CD4-positive, alpha-beta memory T cell (primary cell): ENCODE data around the gene KIAA0513. TPM values are rescaled to one million over a fixed set of nuclear protein-coding genes. Genes with fewer than 3 reads are reported as not detected.

Experiments used
- CTCF ChIA-PET: fragments of 350-600 bp; sonication (Branson Sonifier 250); formaldehyde crosslinking; loops from one replicate; lab custom pipeline; 2021; ENCODE audit warnings: inconsistent platforms; ENCODE audit not compliant: partially characterized antibody; lab: Charles Lee
- POLR2A ChIA-PET: fragments of 350-600 bp; sonication (Branson Sonifier 250); formaldehyde crosslinking; loops from one replicate; lab custom pipeline; 2021; ENCODE audit not compliant: partially characterized antibody; lab: Charles Lee
- DNase-seq, 5 donors: peaks; one replicate each; pipeline versions ENCODE4 v3.0.0 to v3.0.0-alpha.2; 2020 to 2022; ENCODE audit warnings: mixed read lengths in 1 of 5
- H3K27ac ChIP-seq: one replicate; pipeline ENCODE4 v1.7.0; 2013; ENCODE audit warnings: low read depth, low read length
- H3K27me3 ChIP-seq: 2 replicates; pipeline ENCODE4 v1.7.0; 2013; ENCODE audit warnings: mild to moderate bottlenecking, low read length, moderate library complexity; ENCODE audit not compliant: insufficient read depth
- H3K36me3 ChIP-seq: 2 replicates; pipeline ENCODE4 v1.7.0; 2013; ENCODE audit warnings: mild to moderate bottlenecking, low read length, moderate library complexity; ENCODE audit not compliant: insufficient read depth
- H3K4me1 ChIP-seq: 2 replicates; pipeline ENCODE4 v1.7.0; 2013; ENCODE audit warnings: mild to moderate bottlenecking, low read length, moderate library complexity; ENCODE audit not compliant: insufficient read depth
- H3K4me3 ChIP-seq, 2 donors: one replicate each; pipeline ENCODE4 v1.7.0; 2013; ENCODE audit warnings: low read length in 2 of 2, mild to moderate bottlenecking in 1 of 2
- H3K9me3 ChIP-seq, 2 donors: one replicate each; pipeline ENCODE4 v1.7.0; 2013; ENCODE audit warnings: low read length in 2 of 2, control low read depth in 1 of 2; ENCODE audit not compliant: control insufficient read depth in 1 of 2
- H3K27ac Mint-ChIP-seq, 7 donors: one replicate each; pipeline ENCODE4 v1.8.0; 2020 to 2021; ENCODE audit warnings: mixed read lengths in 7 of 7, mild to moderate bottlenecking in 6 of 7, inconsistent platforms in 3 of 7, moderate library complexity in 3 of 7
- H3K27me3 Mint-ChIP-seq, 2 donors: one replicate each; pipeline ENCODE4 v1.8.0; 2020 to 2021; ENCODE audit warnings: mixed read lengths in 2 of 2
- H3K36me3 Mint-ChIP-seq, 2 donors: one replicate each; pipeline ENCODE4 v1.8.0; 2020 to 2021; ENCODE audit warnings: mixed read lengths in 2 of 2, inconsistent platforms in 1 of 2, mild to moderate bottlenecking in 1 of 2
- H3K4me1 Mint-ChIP-seq, 4 donors: one replicate each; pipeline ENCODE4 v1.8.0; 2020 to 2021; ENCODE audit warnings: mixed read lengths in 4 of 4, mild to moderate bottlenecking in 1 of 4
- H3K4me3 Mint-ChIP-seq, 8 donors: one replicate each; pipeline ENCODE4 v1.8.0; 2020 to 2021; ENCODE audit warnings: mixed read lengths in 8 of 8, mild to moderate bottlenecking in 7 of 8, moderate library complexity in 6 of 8, inconsistent platforms in 3 of 8
- H3K9me3 Mint-ChIP-seq, 8 donors: one replicate each; pipeline ENCODE4 v1.8.0; 2020 to 2021; ENCODE audit warnings: mixed read lengths in 8 of 8, mild to moderate bottlenecking in 5 of 8, inconsistent platforms in 3 of 8, moderate library complexity in 1 of 8
- intact Hi-C: fragments of 100-400 bp; cut with micrococcal nuclease; formaldehyde crosslinking; loops from one replicate; pipeline ENCODE4 v1.15.1; 2023
- polyA plus RNA-seq, 2 donors: library from polyadenylated mRNA; unstranded; fragments of 300-500 nt; fragmentation: Illumina TruSeq; gene quantifications; one replicate each; pipeline ENCODE4 v1.2.3, GENCODE V29; 2021
- total RNA-seq, 2 experiments: library from RNA; stranded (reverse); gene quantifications; one replicate each; pipeline ENCODE4 v1.2.3, GENCODE V29; 2021

KIAA0513 gene
- total and polyA plus RNA-seq, 4 experiments from 2014 or later: 1.3 to 19.0 (median 14.8) TPM

DNA sequence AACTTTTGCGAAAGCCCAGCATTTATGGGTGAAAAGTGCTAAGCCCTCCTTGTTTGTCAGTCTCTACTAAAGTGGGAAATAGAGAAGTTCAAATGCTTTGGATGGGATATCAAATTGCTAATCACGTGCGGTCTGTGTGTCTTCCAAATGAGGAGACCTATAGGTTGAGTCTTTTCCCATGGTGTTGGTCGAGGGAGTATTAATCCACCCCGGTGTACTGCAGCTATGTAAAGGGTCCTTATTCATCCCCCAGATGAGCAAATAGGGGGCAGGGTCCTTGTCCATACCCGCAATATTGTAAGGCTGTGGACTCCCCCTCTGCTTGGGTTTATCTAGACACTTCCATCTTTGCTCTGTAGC is 14.6 kb downstream of the KIAA0513 start:
- Histone ChIP-seq H3K9me3 (no peaks in the 10 kb centered on the region), H3K4me3 (no peak overlapping the region), H3K27me3 (no peaks in the 10 kb centered on the region), H3K4me1 (no peaks in the 10 kb centered on the region), H3K36me3 (no peaks in the 10 kb centered on the region), H3K27ac (no peak overlapping the region)
- Mint-ChIP-seq H3K4me3 (no peak overlapping the region), H3K36me3 (peaks cover 8 to 11% of the 10 kb centered on the region in 2 donors), H3K4me1 (peaks cover 2 to 13% (median 3%) of the 10 kb centered on the region in 4 donors), H3K27ac (no peak overlapping the region), H3K27me3 (no peaks in the 10 kb centered on the region), H3K9me3 (peaks cover 0 to 3% (median 0%) of the 10 kb centered on the region in 8 donors)
- DNase-seq: no peak
- POLR2A ChIA-PET: interaction anchor here (1.0 to 1.5 kb wide), 2 partner anchors 11 to 15 kb away, joined by 3 to 7 read pairs; partner anchors contain the start of gene KIAA0513
- CTCF ChIA-PET: interaction anchor here (1.6 kb wide), 1 partner anchor 44 kb away, joined by 5 read pairs; no protein-coding TSS in a partner anchor
- intact Hi-C loops: no loop called here

DNA sequence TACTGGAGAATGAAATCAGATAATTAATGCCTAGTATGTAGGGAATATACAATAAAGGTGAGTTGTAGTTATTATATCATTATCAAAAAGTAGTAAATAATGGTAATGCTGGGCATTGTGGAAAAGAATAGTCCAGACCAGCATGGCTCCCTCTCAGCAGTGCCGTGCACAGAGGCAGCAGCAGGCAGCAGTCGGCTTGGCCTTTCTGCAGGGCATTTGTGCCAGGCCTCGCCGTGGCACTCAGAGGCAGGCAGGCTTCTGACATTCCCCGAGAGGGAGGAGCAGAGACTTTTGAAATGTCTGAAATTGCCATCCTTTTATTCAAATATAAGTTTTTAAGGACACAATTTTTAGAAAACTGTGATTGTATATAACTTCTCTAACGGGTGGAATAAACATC is 15.0 kb downstream of the KIAA0513 start:
- H3K36me3 ChIP-seq: no peaks in the 10 kb centered on the region
- intact Hi-C loops: no loop called here
- no peaks in the 10 kb centered on the region for H3K27me3 ChIP-seq
- no peaks in the 10 kb centered on the region for H3K9me3 ChIP-seq
- POLR2A ChIA-PET: interaction anchor here (1.0 to 1.5 kb wide), 2 partner anchors 11 to 15 kb away, joined by 3 to 7 read pairs; partner anchors contain the start of gene KIAA0513
- Mint-ChIP-seq H3K4me1 (peaks cover 0 to 17% (median 3%) of the 10 kb centered on the region in 4 donors), H3K27me3 (no peaks in the 10 kb centered on the region), H3K36me3 (peaks cover 4 to 11% of the 10 kb centered on the region in 2 donors), H3K9me3 (peaks cover 0 to 3% (median 0%) of the 10 kb centered on the region in 8 donors), H3K4me3 (no peak overlapping the region), H3K27ac (no peak overlapping the region)
- no peak overlapping the region for H3K27ac ChIP-seq
- peaks cover 4% of the 10 kb centered on the region for H3K4me1 ChIP-seq
- no peak overlapping the region for H3K4me3 ChIP-seq
- no peak for DNase-seq
- CTCF ChIA-PET: interaction anchor here (1.0 to 1.6 kb wide), 3 partner anchors 14 to 44 kb away, joined by 4 to 5 read pairs (median 5); partner anchors contain the start of gene KIAA0513

DNA sequence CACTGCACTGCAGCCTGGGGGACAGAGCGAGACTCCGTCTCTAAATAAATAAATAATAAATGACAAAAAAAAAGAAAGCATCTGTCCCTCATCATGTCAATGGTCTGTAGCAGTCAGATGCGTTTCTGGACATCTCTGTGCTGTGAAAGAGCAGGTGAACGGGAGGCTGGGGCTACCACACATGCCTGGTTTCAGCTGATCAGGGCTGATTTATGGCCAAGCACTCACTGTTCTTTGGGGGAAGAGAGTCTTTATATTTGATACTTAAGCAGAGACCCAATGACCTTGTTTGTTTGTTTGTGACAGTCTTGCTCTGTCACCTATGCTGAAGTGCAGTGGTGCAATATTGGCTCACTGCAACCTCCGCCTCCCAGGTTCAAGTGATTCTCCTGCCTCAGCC is 17.5 kb downstream of the KIAA0513 start:
- Mint-ChIP-seq H3K4me1 (peaks cover 0 to 25% (median 6%) of the 10 kb centered on the region in 4 donors), H3K9me3 (peaks cover 0 to 3% (median 0%) of the 10 kb centered on the region in 8 donors), H3K27ac (no peak overlapping the region), H3K36me3 (peaks cover 6 to 11% of the 10 kb centered on the region in 2 donors), H3K4me3 (no peak overlapping the region), H3K27me3 (no peaks in the 10 kb centered on the region)
- Histone ChIP-seq H3K27me3 (no peaks in the 10 kb centered on the region), H3K36me3 (no peaks in the 10 kb centered on the region), H3K4me1 (peaks cover 5% of the 10 kb centered on the region), H3K27ac (no peak overlapping the region), H3K9me3 (no peaks in the 10 kb centered on the region), H3K4me3 (no peak overlapping the region)
- no peak for DNase-seq
- ChIA-PET POLR2A (interaction anchor here (1.1 kb wide), 1 partner anchor 10 kb away, joined by 3 read pairs; no protein-coding TSS in a partner anchor), CTCF (no interaction called here)
- intact Hi-C loops: no loop called here

DNA sequence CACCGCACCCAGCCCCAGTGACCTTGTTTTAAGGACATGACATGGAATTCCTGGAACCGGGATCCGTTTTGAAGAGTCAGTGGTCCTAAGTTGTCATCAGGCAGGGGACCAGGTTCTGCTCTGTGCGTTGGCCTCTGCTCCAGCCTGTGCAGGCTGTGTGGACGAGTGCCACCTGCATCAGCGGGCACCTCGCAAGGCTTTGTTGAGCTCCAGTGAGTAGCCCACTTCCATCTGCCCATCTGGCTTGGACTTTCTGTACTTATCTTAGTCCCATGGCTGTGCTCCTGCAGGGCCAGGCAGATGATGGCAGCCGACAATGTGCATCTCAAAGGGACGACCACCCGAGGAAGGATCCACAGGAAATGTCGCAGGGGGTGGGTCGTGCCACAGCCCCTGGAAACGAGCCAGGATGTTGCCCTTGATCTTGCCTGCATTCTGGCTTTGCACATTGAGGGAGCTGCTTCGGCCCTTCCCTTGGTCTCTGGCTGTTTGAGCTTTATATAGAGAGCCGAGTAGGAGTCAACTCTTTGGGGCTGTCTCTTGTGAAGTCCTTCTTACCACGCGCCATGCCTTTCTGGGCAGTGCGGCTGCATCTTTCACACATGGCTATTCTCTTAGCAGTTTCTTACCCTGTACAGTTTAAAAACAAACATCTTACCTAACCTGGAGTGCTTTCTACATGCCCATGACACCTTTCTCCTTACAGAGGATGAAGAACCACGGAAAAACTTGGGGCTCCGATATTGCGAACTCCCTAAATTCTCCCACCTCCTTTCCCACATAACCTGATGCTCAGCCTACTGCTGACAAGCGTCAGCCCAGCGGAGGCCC is 18.3 kb downstream of the KIAA0513 start:
- peaks cover 6 to 11% of the 10 kb centered on the region in 2 donors for H3K36me3 Mint-ChIP-seq
- H3K9me3 ChIP-seq: no peaks in the 10 kb centered on the region
- peaks cover 5% of the 10 kb centered on the region for H3K4me1 ChIP-seq
- ChIA-PET POLR2A (interaction anchor here (1.1 kb wide), 1 partner anchor 9 kb away, joined by 3 read pairs; no protein-coding TSS in a partner anchor), CTCF (interaction anchor here (1.2 to 2.0 kb wide), 2 partner anchors 41 to 75 kb away, joined by 4 to 7 read pairs; no protein-coding TSS in a partner anchor)
- H3K27ac Mint-ChIP-seq: no peak overlapping the region
- no peak overlapping the region for H3K4me3 Mint-ChIP-seq
- H3K27ac ChIP-seq: no peak overlapping the region
- no peaks in the 10 kb centered on the region for H3K27me3 Mint-ChIP-seq
- no peaks in the 10 kb centered on the region for H3K27me3 ChIP-seq
- no peaks in the 10 kb centered on the region for H3K36me3 ChIP-seq
- H3K9me3 Mint-ChIP-seq: peaks cover 0 to 3% (median 0%) of the 10 kb centered on the region in 8 donors
- H3K4me3 ChIP-seq: no peak overlapping the region
- DNase-seq: no peak
- intact Hi-C loops: no loop called here
- H3K4me1 Mint-ChIP-seq: peaks cover 0 to 25% (median 6%) of the 10 kb centered on the region in 4 donors

DNA sequence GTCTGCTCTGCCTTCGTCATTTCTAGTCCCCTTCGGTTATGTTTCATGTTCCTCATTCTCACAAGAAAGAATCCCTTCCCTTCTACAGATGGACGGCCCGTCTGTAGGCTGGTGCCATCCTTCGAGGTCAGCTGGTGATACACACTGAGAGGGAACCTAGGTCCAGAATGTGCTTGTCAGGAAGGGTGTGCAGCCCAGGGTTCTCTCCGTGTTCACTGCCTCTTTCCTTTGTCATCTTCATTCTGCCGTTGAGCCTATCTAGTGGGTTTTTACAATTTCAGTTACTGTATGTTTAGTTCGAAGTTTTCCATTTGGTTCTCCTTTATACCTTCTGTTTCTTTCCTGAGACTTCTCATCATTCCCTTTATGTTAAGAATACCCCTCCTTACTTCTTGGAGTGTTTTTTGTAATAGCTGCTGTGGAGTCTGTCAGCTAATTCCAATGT is 18.9 kb downstream of the KIAA0513 start:
- no peaks in the 10 kb centered on the region for H3K36me3 ChIP-seq
- H3K4me3 ChIP-seq: no peak overlapping the region
- intact Hi-C loops: no loop called here
- peaks cover 5% of the 10 kb centered on the region for H3K4me1 ChIP-seq
- no peaks in the 10 kb centered on the region for H3K9me3 ChIP-seq
- ChIA-PET CTCF (interaction anchor here (1.1 to 2.0 kb wide), 3 partner anchors 40 to 75 kb away, joined by 3 to 7 read pairs (median 4); no protein-coding TSS in a partner anchor), POLR2A (interaction anchor here (1.2 to 1.5 kb wide), 5 partner anchors 9 to 23 kb away, joined by 3 to 10 read pairs (median 5); partner anchors contain the start of gene KIAA0513)
- peak overlapping the region in 3 of 7 donors; percentile 14 to 55 (median 32) for H3K27ac Mint-ChIP-seq
- no peak overlapping the region for H3K27ac ChIP-seq
- DNase-seq: no peak
- peaks cover 2 to 25% (median 6%) of the 10 kb centered on the region in 4 donors for H3K4me1 Mint-ChIP-seq
- no peak overlapping the region for H3K4me3 Mint-ChIP-seq
- no peaks in the 10 kb centered on the region for H3K27me3 ChIP-seq
- no peaks in the 10 kb centered on the region for H3K27me3 Mint-ChIP-seq
- peaks cover 5 to 11% of the 10 kb centered on the region in 2 donors for H3K36me3 Mint-ChIP-seq
- H3K9me3 Mint-ChIP-seq: no peaks in the 10 kb centered on the region

DNA sequence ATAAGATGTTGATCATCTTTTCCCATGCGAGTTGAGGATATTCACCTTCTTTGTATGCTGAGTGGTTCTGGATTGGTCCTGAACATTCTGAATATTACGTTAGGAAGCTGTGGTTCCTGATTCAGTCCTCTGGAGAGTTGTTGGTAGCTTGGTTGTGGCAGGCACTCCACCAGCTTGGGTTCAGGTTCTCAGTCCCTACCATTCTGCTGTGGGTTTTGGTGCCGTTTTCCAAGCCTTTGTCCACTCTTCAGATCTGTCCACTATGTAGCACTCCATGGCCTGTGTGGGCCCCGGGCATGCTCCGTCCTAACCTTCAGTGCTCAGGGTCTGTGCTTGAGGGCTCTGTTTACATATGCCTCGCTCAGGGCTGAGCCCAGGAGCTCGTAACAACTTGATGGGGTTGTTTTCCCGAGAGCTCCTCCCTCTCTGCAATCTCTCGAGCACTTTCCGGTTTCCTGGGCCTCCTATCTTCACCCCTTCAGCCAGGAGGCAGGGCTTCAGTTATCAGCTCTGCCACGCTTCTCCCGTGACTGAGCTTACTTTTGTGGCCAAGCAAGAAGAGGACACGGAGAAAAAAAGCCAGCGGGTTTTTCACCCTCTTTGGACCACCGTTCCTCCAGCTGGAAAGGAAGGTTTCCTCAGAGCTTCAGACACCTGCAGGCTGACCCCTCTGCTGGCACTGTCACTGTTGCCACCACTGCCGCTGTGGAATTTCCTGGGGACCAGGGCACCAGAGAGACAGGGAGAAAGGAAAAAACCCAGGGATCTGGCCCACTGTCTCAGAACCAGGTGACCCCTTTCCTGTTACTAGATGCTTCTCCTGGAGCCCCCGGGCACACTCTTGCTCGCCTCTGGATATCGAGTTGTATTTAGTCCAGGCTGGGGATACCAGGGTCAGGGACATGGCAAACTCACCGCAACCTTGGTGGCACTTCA is 19.6 kb downstream of the KIAA0513 start:
- H3K36me3 Mint-ChIP-seq: peaks cover 3 to 11% of the 10 kb centered on the region in 2 donors
- peak overlapping the region in 5 of 7 donors; percentile 4 to 79 (median 46) for H3K27ac Mint-ChIP-seq
- Histone ChIP-seq H3K36me3 (no peaks in the 10 kb centered on the region), H3K4me3 (no peak overlapping the region), H3K27ac (no peak overlapping the region), H3K27me3 (no peaks in the 10 kb centered on the region), H3K9me3 (no peaks in the 10 kb centered on the region), H3K4me1 (peaks cover 5% of the 10 kb centered on the region)
- intact Hi-C loops: no loop called here
- H3K9me3 Mint-ChIP-seq: no peaks in the 10 kb centered on the region
- POLR2A ChIA-PET: interaction anchor here (1.2 to 1.5 kb wide), 5 partner anchors 8 to 22 kb away, joined by 3 to 10 read pairs (median 5); partner anchors contain the start of gene KIAA0513
- DNase-seq: no peak
- peaks cover 3 to 25% (median 6%) of the 10 kb centered on the region in 4 donors for H3K4me1 Mint-ChIP-seq
- H3K27me3 Mint-ChIP-seq: no peaks in the 10 kb centered on the region
- CTCF ChIA-PET: interaction anchor here (1.1 to 2.0 kb wide), 4 partner anchors 20 to 76 kb away, joined by 3 to 7 read pairs (median 4); partner anchors contain the start of gene KIAA0513
- peak overlapping the region in 4 of 8 donors; percentile 8 to 30 (median 10) for H3K4me3 Mint-ChIP-seq
